Neural cell (in vitro differentiated cells): Measurements from ENCODE around the gene MYLK. TPM values are rescaled to one million over a fixed set of nuclear protein-coding genes. Genes with fewer than 3 reads are reported as not detected.

Source experiments
- H2AFZ ChIP-seq: fragments of 200-600, 300-800 bp; sonication (generic), shearing (Covaris generic); 2 replicates; pipeline ENCODE4 v1.6.0; 2014; ENCODE audit warnings: low read depth, mild to moderate bottlenecking, antibody characterized with exemption, low read length, moderate library complexity
- H3F3A ChIP-seq: fragments of 200-600 bp; shearing (Covaris generic); 2 replicates; pipeline ENCODE4 v1.6.1; 2016; ENCODE audit warnings: mild to moderate bottlenecking, moderate library complexity, mixed read lengths, antibody characterized with exemption, low read length; ENCODE audit not compliant: insufficient read depth, poor library complexity, severe bottlenecking
- H3K27ac ChIP-seq: fragments of 200-600, 300-800 bp; sonication (generic), shearing (Covaris generic); 2 replicates; pipeline ENCODE4 v1.5.1; 2014; ENCODE audit warnings: mild to moderate bottlenecking, low read length, moderate library complexity
- H3K27me3 ChIP-seq: fragments of 300-800, 200-600 bp; sonication (generic), shearing (Covaris generic); 2 replicates; pipeline ENCODE4 v1.6.0; 2014; ENCODE audit warnings: mild to moderate bottlenecking, low read depth, low read length, moderate library complexity; ENCODE audit not compliant: insufficient read depth
- H3K36me3 ChIP-seq: fragments of 300-800, 200-600 bp; sonication (generic), shearing (Covaris generic); 2 replicates; pipeline ENCODE4 v1.5.1; 2014; ENCODE audit warnings: mild to moderate bottlenecking, antibody characterized with exemption, low read length, moderate library complexity; ENCODE audit not compliant: insufficient read depth
- H3K4me2 ChIP-seq: fragments of 300-800, 200-600 bp; sonication (generic), shearing (Covaris generic); 2 replicates; pipeline ENCODE4 v1.6.0; 2014; ENCODE audit warnings: mild to moderate bottlenecking, low read length
- H3K4me3 ChIP-seq: fragments of 300-800, 200-600 bp; sonication (generic), shearing (Covaris generic); 2 replicates; pipeline ENCODE4 v1.5.1; 2014; ENCODE audit warnings: mild to moderate bottlenecking, low read length, moderate library complexity
- H3K79me2 ChIP-seq: fragments of 200-600 bp; shearing (Covaris generic); replicated peaks from 2 replicates; pipeline ENCODE4 v1.6.0; 2014; ENCODE audit warnings: mild to moderate bottlenecking, low read length, moderate library complexity; ENCODE audit not compliant: insufficient read depth
- H3K9ac ChIP-seq: fragments of 300-800, 200-600 bp; sonication (generic), shearing (Covaris generic); 2 replicates; pipeline ENCODE4 v1.6.1; 2016; ENCODE audit warnings: mild to moderate bottlenecking, low read length, mixed read lengths
- H3K9me2 ChIP-seq: fragments of 200-600 bp; shearing (Covaris generic); 2 replicates; pipeline ENCODE4 v1.6.1; 2016; ENCODE audit warnings: mild to moderate bottlenecking, low read length, mixed read lengths; ENCODE audit not compliant: insufficient read depth
- H3K9me3 ChIP-seq: fragments of 200-600, 300-800 bp; sonication (generic), shearing (Covaris generic); 2 replicates; pipeline ENCODE4 v1.6.1; 2016; ENCODE audit warnings: mild to moderate bottlenecking, mixed run types, low read length, moderate library complexity, mixed read lengths
- H4K20me1 ChIP-seq: fragments of 200-600 bp; shearing (Covaris generic); 2 replicates; pipeline ENCODE4 v1.6.1; 2016; ENCODE audit warnings: mild to moderate bottlenecking, mixed run types; ENCODE audit not compliant: insufficient read depth
- EP300 ChIP-seq: fragments of 450-650 bp; conservative IDR thresholded peaks from 2 replicates; pipeline ENCODE4 v1.6.1; 2014; ENCODE audit warnings: antibody characterized with exemption, mild to moderate bottlenecking, moderate library complexity; ENCODE audit not compliant: poor library complexity, severe bottlenecking
- EZH2 ChIP-seq: fragments of 200-600, 300-800 bp; shearing (Covaris generic), sonication (generic); IDR thresholded peaks from 2 replicates; pipeline ENCODE4 v1.6.1; 2014; ENCODE audit warnings: antibody characterized with exemption, low read length, borderline replicate concordance, mild to moderate bottlenecking; ENCODE audit not compliant: insufficient read depth, poor library complexity, severe bottlenecking
- MXI1 ChIP-seq: fragments of 450-650 bp; conservative IDR thresholded peaks from 2 replicates; pipeline ENCODE4 v1.6.1; 2014; ENCODE audit warnings: antibody characterized with exemption, mild to moderate bottlenecking; ENCODE audit not compliant: poor library complexity, severe bottlenecking
- POLR2AphosphoS5 ChIP-seq: IDR thresholded peaks from 2 replicates; pipeline ENCODE4 v1.6.1; 2012
- RAD21 ChIP-seq: fragments of 450-650 bp; conservative IDR thresholded peaks from 2 replicates; pipeline ENCODE4 v1.6.1; 2014; ENCODE audit warnings: antibody characterized with exemption, mild to moderate bottlenecking, moderate library complexity
- SMC3 ChIP-seq: fragments of 450-650 bp; conservative IDR thresholded peaks from 2 replicates; pipeline ENCODE4 v1.6.1; 2014; ENCODE audit warnings: antibody characterized with exemption, mild to moderate bottlenecking, moderate library complexity; ENCODE audit not compliant: poor library complexity
- TAF1 ChIP-seq: IDR thresholded peaks from 2 replicates; pipeline ENCODE4 v1.6.1; 2012; ENCODE audit warnings: low read depth
- polyA plus RNA-seq: library from polyadenylated mRNA; depleted of rRNA; stranded (reverse); fragments of >200 nt; gene quantifications from 2 replicates; pipeline ENCODE4 v1.2.3, GENCODE V29; 2014
- TF ChIP-seq, protein P1 (sequence below): IDR thresholded peaks from 2 replicates; pipeline ENCODE4 v1.6.1; 2012; ENCODE audit warnings: borderline replicate concordance
- TF ChIP-seq, protein P2 (sequence below): fragments of 450-650 bp; IDR thresholded peaks from 2 replicates; pipeline ENCODE4 v1.5.1; 2014; ENCODE audit warnings: antibody characterized with exemption, mild to moderate bottlenecking, moderate library complexity; ENCODE audit not compliant: poor library complexity, severe bottlenecking

The MYLK gene
- polyA plus RNA-seq, 1 donor from 2014 or later, result 0.43 TPM

DNA sequence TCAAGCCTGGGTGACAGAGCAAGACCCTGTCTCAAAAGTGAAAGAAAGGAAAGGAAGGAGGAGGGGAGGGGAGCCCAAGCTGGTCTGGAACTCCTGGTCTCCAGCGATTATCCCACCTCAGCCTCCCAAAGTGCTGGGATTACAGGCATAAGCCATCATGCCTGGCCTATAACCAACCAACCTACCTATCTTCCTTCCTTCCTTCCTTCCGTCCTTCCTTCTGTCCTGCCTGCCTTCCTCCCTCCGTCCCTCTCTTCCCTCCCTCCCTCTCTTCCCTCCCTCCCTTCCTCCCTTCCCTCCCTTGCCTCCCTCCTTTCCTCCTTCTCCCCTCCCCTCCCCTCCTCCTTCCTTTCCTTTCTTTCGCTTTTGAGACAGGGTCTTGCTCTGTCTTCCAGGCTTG, 242.6 kb downstream of the MYLK start:
- Histone ChIP-seq H3K4me2 (no peak overlapping the region), H3K4me3 (no peak overlapping the region), H3K27ac (no peak overlapping the region), H3K27me3 (no peaks in the 10 kb centered on the region), H3F3A (no peaks in the 10 kb centered on the region), H3K9me3 (no peaks in the 10 kb centered on the region), H2AFZ (no peak overlapping the region), H4K20me1 (no peaks in the 10 kb centered on the region), H3K79me2 (no peaks in the 10 kb centered on the region), H3K36me3 (no peaks in the 10 kb centered on the region), H3K9me2 (no peaks in the 10 kb centered on the region), H3K9ac (no peak overlapping the region)
- TF ChIP-seq, protein P1, sequence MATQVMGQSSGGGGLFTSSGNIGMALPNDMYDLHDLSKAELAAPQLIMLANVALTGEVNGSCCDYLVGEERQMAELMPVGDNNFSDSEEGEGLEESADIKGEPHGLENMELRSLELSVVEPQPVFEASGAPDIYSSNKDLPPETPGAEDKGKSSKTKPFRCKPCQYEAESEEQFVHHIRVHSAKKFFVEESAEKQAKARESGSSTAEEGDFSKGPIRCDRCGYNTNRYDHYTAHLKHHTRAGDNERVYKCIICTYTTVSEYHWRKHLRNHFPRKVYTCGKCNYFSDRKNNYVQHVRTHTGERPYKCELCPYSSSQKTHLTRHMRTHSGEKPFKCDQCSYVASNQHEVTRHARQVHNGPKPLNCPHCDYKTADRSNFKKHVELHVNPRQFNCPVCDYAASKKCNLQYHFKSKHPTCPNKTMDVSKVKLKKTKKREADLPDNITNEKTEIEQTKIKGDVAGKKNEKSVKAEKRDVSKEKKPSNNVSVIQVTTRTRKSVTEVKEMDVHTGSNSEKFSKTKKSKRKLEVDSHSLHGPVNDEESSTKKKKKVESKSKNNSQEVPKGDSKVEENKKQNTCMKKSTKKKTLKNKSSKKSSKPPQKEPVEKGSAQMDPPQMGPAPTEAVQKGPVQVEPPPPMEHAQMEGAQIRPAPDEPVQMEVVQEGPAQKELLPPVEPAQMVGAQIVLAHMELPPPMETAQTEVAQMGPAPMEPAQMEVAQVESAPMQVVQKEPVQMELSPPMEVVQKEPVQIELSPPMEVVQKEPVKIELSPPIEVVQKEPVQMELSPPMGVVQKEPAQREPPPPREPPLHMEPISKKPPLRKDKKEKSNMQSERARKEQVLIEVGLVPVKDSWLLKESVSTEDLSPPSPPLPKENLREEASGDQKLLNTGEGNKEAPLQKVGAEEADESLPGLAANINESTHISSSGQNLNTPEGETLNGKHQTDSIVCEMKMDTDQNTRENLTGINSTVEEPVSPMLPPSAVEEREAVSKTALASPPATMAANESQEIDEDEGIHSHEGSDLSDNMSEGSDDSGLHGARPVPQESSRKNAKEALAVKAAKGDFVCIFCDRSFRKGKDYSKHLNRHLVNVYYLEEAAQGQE, result no peak
- no peak for TF ChIP-seq TAF1
- no peak for TF ChIP-seq POLR2AphosphoS5
- no peak for TF ChIP-seq RAD21
- no peak for TF ChIP-seq MXI1
- TF ChIP-seq EZH2, result no peak
- TF ChIP-seq SMC3, result no peak
- TF ChIP-seq EP300, result no peak
- TF ChIP-seq, protein P2, sequence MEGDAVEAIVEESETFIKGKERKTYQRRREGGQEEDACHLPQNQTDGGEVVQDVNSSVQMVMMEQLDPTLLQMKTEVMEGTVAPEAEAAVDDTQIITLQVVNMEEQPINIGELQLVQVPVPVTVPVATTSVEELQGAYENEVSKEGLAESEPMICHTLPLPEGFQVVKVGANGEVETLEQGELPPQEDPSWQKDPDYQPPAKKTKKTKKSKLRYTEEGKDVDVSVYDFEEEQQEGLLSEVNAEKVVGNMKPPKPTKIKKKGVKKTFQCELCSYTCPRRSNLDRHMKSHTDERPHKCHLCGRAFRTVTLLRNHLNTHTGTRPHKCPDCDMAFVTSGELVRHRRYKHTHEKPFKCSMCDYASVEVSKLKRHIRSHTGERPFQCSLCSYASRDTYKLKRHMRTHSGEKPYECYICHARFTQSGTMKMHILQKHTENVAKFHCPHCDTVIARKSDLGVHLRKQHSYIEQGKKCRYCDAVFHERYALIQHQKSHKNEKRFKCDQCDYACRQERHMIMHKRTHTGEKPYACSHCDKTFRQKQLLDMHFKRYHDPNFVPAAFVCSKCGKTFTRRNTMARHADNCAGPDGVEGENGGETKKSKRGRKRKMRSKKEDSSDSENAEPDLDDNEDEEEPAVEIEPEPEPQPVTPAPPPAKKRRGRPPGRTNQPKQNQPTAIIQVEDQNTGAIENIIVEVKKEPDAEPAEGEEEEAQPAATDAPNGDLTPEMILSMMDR, result no peak

DNA sequence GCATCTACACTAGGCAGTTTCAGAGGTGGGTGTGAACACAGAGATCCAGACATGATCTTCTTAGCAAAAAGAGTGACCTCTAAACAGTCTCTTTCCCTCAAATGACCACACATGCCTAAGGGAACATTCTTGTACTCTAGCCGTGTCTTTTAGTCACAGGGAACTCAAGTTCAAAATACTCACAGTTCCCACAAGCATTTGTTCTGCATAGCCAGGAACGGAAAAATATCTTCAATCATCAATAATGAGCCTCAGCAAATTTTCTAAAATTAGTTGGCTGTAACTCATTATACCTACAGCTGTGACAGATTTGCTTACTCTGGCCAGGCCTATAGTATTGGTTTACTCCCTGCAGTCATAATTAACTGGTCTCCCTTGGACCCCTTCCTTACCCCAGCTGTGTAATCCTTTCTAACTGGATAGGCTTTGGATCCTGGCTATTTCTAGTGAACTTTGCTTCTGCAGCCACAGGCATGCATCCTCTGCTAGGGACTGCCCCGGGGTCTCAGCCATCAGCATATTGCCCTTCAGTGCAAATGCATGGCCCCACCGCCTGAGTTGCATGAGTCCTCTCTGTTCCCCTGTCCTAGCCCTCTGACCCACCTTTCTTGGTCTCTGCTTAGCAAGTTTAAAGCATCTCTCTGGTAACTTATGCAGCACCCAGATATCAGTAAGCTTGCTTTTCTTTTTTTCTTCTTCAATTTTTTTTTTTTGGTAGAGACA, 243.2 kb downstream of the MYLK start:
- H3K4me2 ChIP-seq, result no peak overlapping the region
- H3K9ac ChIP-seq, result no peak overlapping the region
- no peaks in the 10 kb centered on the region for H3K79me2 ChIP-seq
- no peaks in the 10 kb centered on the region for H3F3A ChIP-seq
- no peak overlapping the region for H3K27ac ChIP-seq
- no peaks in the 10 kb centered on the region for H3K9me3 ChIP-seq
- no peaks in the 10 kb centered on the region for H4K20me1 ChIP-seq
- H3K36me3 ChIP-seq, result no peaks in the 10 kb centered on the region
- H2AFZ ChIP-seq, result no peak overlapping the region
- no peaks in the 10 kb centered on the region for H3K27me3 ChIP-seq
- TF ChIP-seq EZH2 (no peak), TAF1 (no peak), POLR2AphosphoS5 (no peak), SMC3 (no peak), RAD21 (no peak), EP300 (no peak), MXI1 (no peak)
- TF ChIP-seq, protein P2, result no peak
- TF ChIP-seq, protein P1, result no peak
- H3K4me3 ChIP-seq, result no peak overlapping the region
- no peaks in the 10 kb centered on the region for H3K9me2 ChIP-seq
